ENCODE data around the gene CFAP74. TPM values are rescaled to one million over a fixed set of nuclear protein-coding genes. Genes with fewer than 3 reads are reported as not detected.
A peak's percentile ranks its signal among the peaks of the same experiment; 100 is the strongest.

CFAP74 gene
- total and polyA plus RNA-seq, 2 of the 13 experiments (the other 11 are each of a cell fraction or from before 2014, with no cell fraction given), result 0.27 to 0.62 TPM

DNA sequence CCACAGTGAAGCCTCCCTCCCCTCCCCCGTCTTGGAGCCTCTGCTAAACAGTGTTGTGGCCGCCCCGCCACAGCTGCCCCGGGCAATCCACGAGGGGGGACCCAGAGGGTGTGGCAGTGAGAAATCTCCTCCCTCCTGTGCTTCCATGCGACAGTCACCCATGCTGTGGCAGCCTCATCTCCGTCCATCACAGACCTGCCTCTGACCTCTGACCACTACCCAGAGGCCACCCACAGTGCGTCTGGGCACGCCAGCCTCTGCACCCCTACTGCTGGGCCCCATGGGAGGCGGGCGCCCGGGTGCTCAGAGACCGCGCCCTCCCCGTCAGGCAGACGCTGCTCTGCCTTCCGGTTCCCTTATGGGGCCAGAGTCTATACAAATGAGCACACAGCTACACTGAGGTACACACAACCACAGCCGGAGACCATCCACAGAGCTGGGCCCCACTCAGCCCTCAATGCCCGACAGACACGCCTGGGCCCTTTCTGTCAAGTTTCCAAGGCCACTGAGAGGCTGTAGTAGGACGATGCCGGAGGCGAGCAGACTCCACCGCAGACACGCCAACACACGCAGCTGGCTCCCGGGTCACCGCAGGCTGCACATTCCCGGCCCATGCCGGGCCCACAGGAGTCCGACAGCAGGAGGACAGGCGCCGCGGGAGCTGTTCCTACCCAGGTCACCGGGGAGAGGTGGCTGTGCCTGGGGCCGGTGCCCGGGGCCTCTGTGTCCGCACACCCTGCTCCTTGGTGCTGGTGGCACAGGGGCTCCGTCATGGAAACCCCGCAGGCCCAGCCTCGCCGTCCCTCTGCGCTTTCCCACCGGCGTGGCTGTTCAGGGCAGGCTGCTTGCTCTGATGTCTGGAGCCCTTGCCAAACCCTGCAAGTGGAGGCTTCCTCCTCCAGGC lies 60.6 kb downstream of the CFAP74 start (continued):
- TF ChIP-seq, protein P1, sequence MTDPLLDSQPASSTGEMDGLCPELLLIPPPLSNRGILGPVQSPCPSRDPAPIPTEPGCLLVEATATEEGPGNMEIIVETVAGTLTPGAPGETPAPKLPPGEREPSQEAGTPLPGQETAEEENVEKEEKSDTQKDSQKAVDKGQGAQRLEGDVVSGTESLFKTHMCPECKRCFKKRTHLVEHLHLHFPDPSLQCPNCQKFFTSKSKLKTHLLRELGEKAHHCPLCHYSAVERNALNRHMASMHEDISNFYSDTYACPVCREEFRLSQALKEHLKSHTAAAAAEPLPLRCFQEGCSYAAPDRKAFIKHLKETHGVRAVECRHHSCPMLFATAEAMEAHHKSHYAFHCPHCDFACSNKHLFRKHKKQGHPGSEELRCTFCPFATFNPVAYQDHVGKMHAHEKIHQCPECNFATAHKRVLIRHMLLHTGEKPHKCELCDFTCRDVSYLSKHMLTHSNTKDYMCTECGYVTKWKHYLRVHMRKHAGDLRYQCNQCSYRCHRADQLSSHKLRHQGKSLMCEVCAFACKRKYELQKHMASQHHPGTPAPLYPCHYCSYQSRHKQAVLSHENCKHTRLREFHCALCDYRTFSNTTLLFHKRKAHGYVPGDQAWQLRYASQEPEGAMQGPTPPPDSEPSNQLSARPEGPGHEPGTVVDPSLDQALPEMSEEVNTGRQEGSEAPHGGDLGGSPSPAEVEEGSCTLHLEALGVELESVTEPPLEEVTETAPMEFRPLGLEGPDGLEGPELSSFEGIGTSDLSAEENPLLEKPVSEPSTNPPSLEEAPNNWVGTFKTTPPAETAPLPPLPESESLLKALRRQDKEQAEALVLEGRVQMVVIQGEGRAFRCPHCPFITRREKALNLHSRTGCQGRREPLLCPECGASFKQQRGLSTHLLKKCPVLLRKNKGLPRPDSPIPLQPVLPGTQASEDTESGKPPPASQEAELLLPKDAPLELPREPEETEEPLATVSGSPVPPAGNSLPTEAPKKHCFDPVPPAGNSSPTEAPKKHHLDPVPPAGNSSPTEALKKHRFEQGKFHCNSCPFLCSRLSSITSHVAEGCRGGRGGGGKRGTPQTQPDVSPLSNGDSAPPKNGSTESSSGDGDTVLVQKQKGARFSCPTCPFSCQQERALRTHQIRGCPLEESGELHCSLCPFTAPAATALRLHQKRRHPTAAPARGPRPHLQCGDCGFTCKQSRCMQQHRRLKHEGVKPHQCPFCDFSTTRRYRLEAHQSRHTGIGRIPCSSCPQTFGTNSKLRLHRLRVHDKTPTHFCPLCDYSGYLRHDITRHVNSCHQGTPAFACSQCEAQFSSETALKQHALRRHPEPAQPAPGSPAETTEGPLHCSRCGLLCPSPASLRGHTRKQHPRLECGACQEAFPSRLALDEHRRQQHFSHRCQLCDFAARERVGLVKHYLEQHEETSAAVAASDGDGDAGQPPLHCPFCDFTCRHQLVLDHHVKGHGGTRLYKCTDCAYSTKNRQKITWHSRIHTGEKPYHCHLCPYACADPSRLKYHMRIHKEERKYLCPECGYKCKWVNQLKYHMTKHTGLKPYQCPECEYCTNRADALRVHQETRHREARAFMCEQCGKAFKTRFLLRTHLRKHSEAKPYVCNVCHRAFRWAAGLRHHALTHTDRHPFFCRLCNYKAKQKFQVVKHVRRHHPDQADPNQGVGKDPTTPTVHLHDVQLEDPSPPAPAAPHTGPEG (CRISPR knock-in tag; IDR thresholded peaks at IDR 0.05), result peak; percentile 67; the same call in 1 of the 2 replicates
- TF ChIP-seq, protein P2, sequence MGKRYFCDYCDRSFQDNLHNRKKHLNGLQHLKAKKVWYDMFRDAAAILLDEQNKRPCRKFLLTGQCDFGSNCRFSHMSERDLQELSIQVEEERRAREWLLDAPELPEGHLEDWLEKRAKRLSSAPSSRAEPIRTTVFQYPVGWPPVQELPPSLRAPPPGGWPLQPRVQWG (CRISPR knock-in tag; IDR thresholded peaks at IDR 0.05; ENCODE audit: borderline replicate concordance, low read depth), result no peak
- TF ChIP-seq AHR (CRISPR knock-in tag; IDR thresholded peaks at IDR 0.05) (no peak; the same call in 1 of the 2 replicates), ZSCAN20 (CRISPR knock-in tag; IDR thresholded peaks at IDR 0.05; ENCODE audit: borderline replicate concordance) (no peak; the same call in 1 of the 2 replicates), HDAC1 (CRISPR knock-in tag; IDR thresholded peaks at IDR 0.05) (peak; percentile 95), ZFP36 (IDR thresholded peaks at IDR 0.05; ENCODE audit: borderline replicate concordance, low read depth, low read length, partially characterized antibody) (no peak), ELF4 (CRISPR knock-in tag; IDR thresholded peaks at IDR 0.05; ENCODE audit: borderline replicate concordance) (0 out of 2 replicates have a peak, but pooled peaks have one; percentile 68), RBFOX2 (IDR thresholded peaks at IDR 0.05; ENCODE audit: low read depth, low read length) (peak; percentile 88), ZNF7 (CRISPR knock-in tag; IDR thresholded peaks at IDR 0.05) (no peak; the same call in 1 of the 2 replicates), ARNT (IDR thresholded peaks at IDR 0.05) (no peak), MAFG (CRISPR knock-in tag; IDR thresholded peaks at IDR 0.05) (no peak), ZNF430 (CRISPR knock-in tag; IDR thresholded peaks at IDR 0.05) (peak; percentile 49; the same call in 1 of the 2 replicates), TCF7L2 (IDR thresholded peaks at IDR 0.05; ENCODE audit: low read depth, low read length) (no peak), SP4 (CRISPR knock-in tag; IDR thresholded peaks at IDR 0.05) (peak; percentile 80), KAT2B (IDR thresholded peaks at IDR 0.05; ENCODE audit: borderline replicate concordance, low read depth, low read length) (no peak)
- TF ChIP-seq, protein P3, sequence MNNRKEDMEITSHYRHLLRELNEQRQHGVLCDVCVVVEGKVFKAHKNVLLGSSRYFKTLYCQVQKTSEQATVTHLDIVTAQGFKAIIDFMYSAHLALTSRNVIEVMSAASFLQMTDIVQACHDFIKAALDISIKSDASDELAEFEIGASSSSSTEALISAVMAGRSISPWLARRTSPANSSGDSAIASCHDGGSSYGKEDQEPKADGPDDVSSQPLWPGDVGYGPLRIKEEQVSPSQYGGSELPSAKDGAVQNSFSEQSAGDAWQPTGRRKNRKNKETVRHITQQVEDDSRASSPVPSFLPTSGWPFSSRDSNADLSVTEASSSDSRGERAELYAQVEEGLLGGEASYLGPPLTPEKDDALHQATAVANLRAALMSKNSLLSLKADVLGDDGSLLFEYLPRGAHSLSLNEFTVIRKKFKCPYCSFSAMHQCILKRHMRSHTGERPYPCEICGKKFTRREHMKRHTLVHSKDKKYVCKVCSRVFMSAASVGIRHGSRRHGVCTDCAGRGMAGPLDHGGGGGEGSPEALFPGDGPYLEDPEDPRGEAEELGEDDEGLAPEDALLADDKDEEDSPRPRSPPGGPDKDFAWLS (CRISPR knock-in tag; IDR thresholded peaks at IDR 0.05; ENCODE audit: borderline replicate concordance), result no peak
- TF ChIP-seq, protein P4, sequence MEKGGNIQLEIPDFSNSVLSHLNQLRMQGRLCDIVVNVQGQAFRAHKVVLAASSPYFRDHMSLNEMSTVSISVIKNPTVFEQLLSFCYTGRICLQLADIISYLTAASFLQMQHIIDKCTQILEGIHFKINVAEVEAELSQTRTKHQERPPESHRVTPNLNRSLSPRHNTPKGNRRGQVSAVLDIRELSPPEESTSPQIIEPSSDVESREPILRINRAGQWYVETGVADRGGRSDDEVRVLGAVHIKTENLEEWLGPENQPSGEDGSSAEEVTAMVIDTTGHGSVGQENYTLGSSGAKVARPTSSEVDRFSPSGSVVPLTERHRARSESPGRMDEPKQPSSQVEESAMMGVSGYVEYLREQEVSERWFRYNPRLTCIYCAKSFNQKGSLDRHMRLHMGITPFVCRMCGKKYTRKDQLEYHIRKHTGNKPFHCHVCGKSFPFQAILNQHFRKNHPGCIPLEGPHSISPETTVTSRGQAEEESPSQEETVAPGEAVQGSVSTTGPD (CRISPR knock-in tag; IDR thresholded peaks at IDR 0.05), result 0 out of 2 replicates have a peak, but pooled peaks have one; percentile 17
- TF ChIP-seq, protein P5, sequence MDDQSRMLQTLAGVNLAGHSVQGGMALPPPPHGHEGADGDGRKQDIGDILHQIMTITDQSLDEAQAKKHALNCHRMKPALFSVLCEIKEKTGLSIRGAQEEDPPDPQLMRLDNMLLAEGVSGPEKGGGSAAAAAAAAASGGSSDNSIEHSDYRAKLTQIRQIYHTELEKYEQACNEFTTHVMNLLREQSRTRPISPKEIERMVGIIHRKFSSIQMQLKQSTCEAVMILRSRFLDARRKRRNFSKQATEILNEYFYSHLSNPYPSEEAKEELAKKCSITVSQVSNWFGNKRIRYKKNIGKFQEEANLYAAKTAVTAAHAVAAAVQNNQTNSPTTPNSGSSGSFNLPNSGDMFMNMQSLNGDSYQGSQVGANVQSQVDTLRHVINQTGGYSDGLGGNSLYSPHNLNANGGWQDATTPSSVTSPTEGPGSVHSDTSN (CRISPR knock-in tag; IDR thresholded peaks at IDR 0.05; ENCODE audit: borderline replicate concordance), result no peak

Measured in HepG2 (cell line).